IPS-20b (cell line): Measurements from ENCODE around the gene FIGN.

Source experiments
- H3K27ac ChIP-seq: one replicate; pipeline ENCODE4 v1.5.1; 2013; ENCODE audit warnings: low read length
- H3K27me3 ChIP-seq: 2 replicates; pipeline ENCODE4 v1.6.1; 2013; ENCODE audit warnings: mild to moderate bottlenecking, low read length, inconsistent platforms; ENCODE audit not compliant: insufficient read depth
- H3K36me3 ChIP-seq: 2 replicates; pipeline ENCODE4 v1.6.1; 2013; ENCODE audit warnings: low read depth, mild to moderate bottlenecking, inconsistent platforms, low read length, moderate library complexity; ENCODE audit not compliant: insufficient read depth
- H3K4me1 ChIP-seq: 2 replicates; pipeline ENCODE4 v1.6.1; 2013; ENCODE audit warnings: mild to moderate bottlenecking, control low read depth, inconsistent platforms, low read length, moderate library complexity; ENCODE audit not compliant: insufficient read depth
- H3K4me3 ChIP-seq: 2 replicates; pipeline ENCODE4 v1.5.1; 2013; ENCODE audit warnings: mild to moderate bottlenecking, low read length, inconsistent platforms
- H3K9ac ChIP-seq: 2 replicates; pipeline ENCODE4 v1.6.1; 2013; ENCODE audit warnings: low read depth, mild to moderate bottlenecking, inconsistent platforms, low read length, moderate library complexity
- H3K9me3 ChIP-seq: 2 replicates; pipeline ENCODE4 v1.6.1; 2013; ENCODE audit warnings: mild to moderate bottlenecking, low read depth, low read length, inconsistent platforms; ENCODE audit not compliant: insufficient read depth

The FIGN gene

GRCh38 chr2:163701399-163702195 is 34.2 kb downstream of the FIGN start:
- H3K4me3 ChIP-seq, result 0 out of 2 replicates have a peak overlapping the region, but pooled peaks have one; percentile 4
- peaks cover 48% of the 10 kb centered on the region for H3K4me1 ChIP-seq
- H3K27ac ChIP-seq, result no peak overlapping the region
- H3K27me3 ChIP-seq, result no peaks in the 10 kb centered on the region
- H3K36me3 ChIP-seq, result no peaks in the 10 kb centered on the region
- H3K9ac ChIP-seq, result no peak overlapping the region
- H3K9me3 ChIP-seq, result no peaks in the 10 kb centered on the region

GRCh38 chr2:163698857-163699256 is 37.0 kb downstream of the FIGN start:
- no peaks in the 10 kb centered on the region for H3K9me3 ChIP-seq
- no peaks in the 10 kb centered on the region for H3K36me3 ChIP-seq
- H3K27ac ChIP-seq, result peak overlapping the region; percentile 50
- no peak overlapping the region for H3K9ac ChIP-seq
- peak overlapping the region; percentile 36; the same call in 1 of the 2 replicates for H3K4me3 ChIP-seq
- H3K4me1 ChIP-seq, result peaks cover 48% of the 10 kb centered on the region
- no peaks in the 10 kb centered on the region for H3K27me3 ChIP-seq

GRCh38 chr2:163697846-163698637 is 37.8 kb downstream of the FIGN start:
- H3K9ac ChIP-seq, result no peak overlapping the region
- H3K4me3 ChIP-seq, result peak overlapping the region; percentile 36; the same call in 1 of the 2 replicates
- peak overlapping the region; percentile 50 for H3K27ac ChIP-seq

GRCh38 chr2:163697429-163697828 is 38.4 kb downstream of the FIGN start:
- no peak overlapping the region for H3K27ac ChIP-seq
- peaks cover 47% of the 10 kb centered on the region for H3K4me1 ChIP-seq
- H3K9me3 ChIP-seq, result no peaks in the 10 kb centered on the region
- no peak overlapping the region for H3K9ac ChIP-seq
- H3K36me3 ChIP-seq, result no peaks in the 10 kb centered on the region
- no peaks in the 10 kb centered on the region for H3K27me3 ChIP-seq
- no peak overlapping the region for H3K4me3 ChIP-seq

More at GRCh38 chr2:163697846-163698637, 37.8 kb downstream of the FIGN start:
- Histone ChIP-seq H3K4me1 (peaks cover 42% of the 10 kb centered on the region), H3K9me3 (no peaks in the 10 kb centered on the region), H3K36me3 (no peaks in the 10 kb centered on the region), H3K27me3 (no peaks in the 10 kb centered on the region)

GRCh38 chr2:163693484-163693883 is 42.3 kb downstream of the FIGN start:
- Histone ChIP-seq H3K27ac (no peak overlapping the region), H3K36me3 (no peaks in the 10 kb centered on the region), H3K9ac (no peak overlapping the region), H3K9me3 (no peaks in the 10 kb centered on the region), H3K27me3 (no peaks in the 10 kb centered on the region), H3K4me3 (no peak overlapping the region), H3K4me1 (peaks cover 19% of the 10 kb centered on the region)

- H3K4me3 ChIP-seq, result no peak overlapping the region
- peak overlapping the region; percentile 6 for H3K27ac ChIP-seq
- peaks cover 13% of the 10 kb centered on the region for H3K4me1 ChIP-seq
- H3K9me3 ChIP-seq, result no peaks in the 10 kb centered on the region
- H3K36me3 ChIP-seq, result no peaks in the 10 kb centered on the region
- H3K27me3 ChIP-seq, result no peaks in the 10 kb centered on the region
- no peak overlapping the region for H3K9ac ChIP-seq
These were observed 43.0 kb downstream of the FIGN start for GRCh38 chr2:163692611-163693482.

GRCh38 chr2:163692081-163692480 is 43.7 kb downstream of the FIGN start:
- no peaks in the 10 kb centered on the region for H3K36me3 ChIP-seq
- no peak overlapping the region for H3K4me3 ChIP-seq
- H3K9me3 ChIP-seq, result no peaks in the 10 kb centered on the region
- H3K27ac ChIP-seq, result peak overlapping the region; percentile 6
- no peaks in the 10 kb centered on the region for H3K27me3 ChIP-seq
- H3K9ac ChIP-seq, result no peak overlapping the region
- peaks cover 7% of the 10 kb centered on the region; the same call in 1 of the 2 replicates for H3K4me1 ChIP-seq

- peaks cover 7% of the 10 kb centered on the region; the same call in 1 of the 2 replicates for H3K4me1 ChIP-seq
- no peaks in the 10 kb centered on the region for H3K36me3 ChIP-seq
- no peak overlapping the region for H3K27ac ChIP-seq
- H3K9ac ChIP-seq, result no peak overlapping the region
- no peak overlapping the region for H3K4me3 ChIP-seq
- no peaks in the 10 kb centered on the region for H3K27me3 ChIP-seq
- no peaks in the 10 kb centered on the region for H3K9me3 ChIP-seq
These were observed 44.9 kb downstream of the FIGN start for GRCh38 chr2:163690896-163691295.

GRCh38 chr2:163687217-163687616 is 48.6 kb downstream of the FIGN start:
- no peaks in the 10 kb centered on the region for H3K27me3 ChIP-seq
- H3K4me3 ChIP-seq, result no peak overlapping the region
- no peaks in the 10 kb centered on the region for H3K9me3 ChIP-seq
- no peaks in the 10 kb centered on the region for H3K4me1 ChIP-seq
- H3K36me3 ChIP-seq, result no peaks in the 10 kb centered on the region
- no peak overlapping the region for H3K9ac ChIP-seq
- H3K27ac ChIP-seq, result no peak overlapping the region

GRCh38 chr2:163686289-163686688 is 49.5 kb downstream of the FIGN start:
- Histone ChIP-seq H3K27ac (no peak overlapping the region), H3K9me3 (no peaks in the 10 kb centered on the region), H3K4me3 (no peak overlapping the region), H3K36me3 (no peaks in the 10 kb centered on the region), H3K4me1 (no peaks in the 10 kb centered on the region), H3K27me3 (no peaks in the 10 kb centered on the region), H3K9ac (no peak overlapping the region)

GRCh38 chr2:163682695-163683094 is 53.1 kb downstream of the FIGN start:
- Histone ChIP-seq H3K27ac (no peak overlapping the region), H3K4me1 (no peaks in the 10 kb centered on the region), H3K36me3 (no peaks in the 10 kb centered on the region), H3K9me3 (no peaks in the 10 kb centered on the region), H3K9ac (no peak overlapping the region), H3K4me3 (no peak overlapping the region), H3K27me3 (no peaks in the 10 kb centered on the region)
